ENCODE measurements around the gene CCDC24.

Gene CCDC24

GRCh38 chr1:44008259-44008658 lies 16.9 kb downstream of the CCDC24 start:
- no peak for DNase-seq (ENCODE audit: low read depth)
- TF ChIP-seq, protein P1, sequence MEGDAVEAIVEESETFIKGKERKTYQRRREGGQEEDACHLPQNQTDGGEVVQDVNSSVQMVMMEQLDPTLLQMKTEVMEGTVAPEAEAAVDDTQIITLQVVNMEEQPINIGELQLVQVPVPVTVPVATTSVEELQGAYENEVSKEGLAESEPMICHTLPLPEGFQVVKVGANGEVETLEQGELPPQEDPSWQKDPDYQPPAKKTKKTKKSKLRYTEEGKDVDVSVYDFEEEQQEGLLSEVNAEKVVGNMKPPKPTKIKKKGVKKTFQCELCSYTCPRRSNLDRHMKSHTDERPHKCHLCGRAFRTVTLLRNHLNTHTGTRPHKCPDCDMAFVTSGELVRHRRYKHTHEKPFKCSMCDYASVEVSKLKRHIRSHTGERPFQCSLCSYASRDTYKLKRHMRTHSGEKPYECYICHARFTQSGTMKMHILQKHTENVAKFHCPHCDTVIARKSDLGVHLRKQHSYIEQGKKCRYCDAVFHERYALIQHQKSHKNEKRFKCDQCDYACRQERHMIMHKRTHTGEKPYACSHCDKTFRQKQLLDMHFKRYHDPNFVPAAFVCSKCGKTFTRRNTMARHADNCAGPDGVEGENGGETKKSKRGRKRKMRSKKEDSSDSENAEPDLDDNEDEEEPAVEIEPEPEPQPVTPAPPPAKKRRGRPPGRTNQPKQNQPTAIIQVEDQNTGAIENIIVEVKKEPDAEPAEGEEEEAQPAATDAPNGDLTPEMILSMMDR (IDR thresholded peaks at IDR 0.05; ENCODE audit: low read length, missing control alignments) = no peak
- no peak overlapping the region for H3K4me3 ChIP-seq (replicated peaks; ENCODE audit: low read depth, low read length)

- TF ChIP-seq, protein P1 (IDR thresholded peaks at IDR 0.05; ENCODE audit: low read length, missing control alignments) = no peak
- H3K4me3 ChIP-seq (replicated peaks; ENCODE audit: low read depth, low read length) = no peak overlapping the region
- DNase-seq (ENCODE audit: low read depth) = no peak
These were observed 19.6 kb downstream of the CCDC24 start for GRCh38 chr1:44010935-44011471.

DNA sequence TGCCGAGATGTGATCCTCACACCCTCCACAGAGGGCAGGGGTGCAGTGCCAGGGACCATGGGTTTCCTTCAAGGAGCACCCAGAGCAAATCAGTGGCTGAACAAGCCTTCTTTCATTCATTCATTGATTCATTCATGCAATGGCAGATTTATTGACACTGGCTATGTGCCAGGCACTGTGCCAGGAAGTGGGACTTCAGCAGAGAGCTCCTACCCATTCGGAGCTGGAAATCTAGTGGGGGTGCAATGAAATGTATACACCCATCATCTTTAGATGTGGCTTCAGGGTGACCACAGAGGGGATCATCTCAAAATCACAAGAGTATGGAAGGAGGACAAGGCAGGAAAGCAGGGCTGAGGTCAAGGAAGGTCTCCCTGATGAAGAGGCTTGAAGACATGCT lies 21.0 kb downstream of the CCDC24 start:
- TF ChIP-seq, protein P1 (IDR thresholded peaks at IDR 0.05; ENCODE audit: low read length, missing control alignments) = no peak
- DNase-seq (ENCODE audit: low read depth) = no peak

DNA sequence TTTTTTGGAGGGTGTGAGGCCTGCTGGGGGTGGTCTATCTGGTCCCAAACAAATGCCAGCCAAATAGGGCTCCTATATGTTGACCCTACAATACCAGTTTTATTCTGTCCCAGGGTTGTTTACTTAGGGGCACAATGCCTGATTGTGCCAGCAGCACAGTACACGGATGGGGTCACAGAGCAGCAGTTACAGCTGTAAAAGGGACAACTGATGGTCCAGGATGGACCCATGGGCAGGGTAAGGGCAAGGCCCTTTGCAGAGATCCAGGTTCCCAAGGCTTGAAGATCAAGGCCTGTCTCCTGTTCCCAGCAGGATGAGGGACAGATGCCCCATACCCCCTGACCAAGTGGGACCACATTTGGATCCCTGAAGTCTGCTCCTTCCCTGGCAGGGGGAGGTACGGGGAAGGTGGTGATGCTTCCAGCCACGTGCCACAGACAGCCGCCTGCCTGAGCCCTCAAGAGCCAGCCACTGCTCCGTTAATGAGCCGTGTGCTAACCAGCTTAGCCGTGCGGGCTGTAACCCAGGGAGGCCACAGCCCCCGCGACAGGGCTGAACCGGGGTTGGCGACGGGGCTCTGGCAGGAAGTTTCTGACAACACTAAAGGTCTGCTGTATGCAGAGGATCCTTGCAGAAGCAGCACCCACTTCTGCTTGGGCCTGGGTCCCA lies 21.7 kb downstream of the CCDC24 start:
- no peak overlapping the region for H3K4me3 ChIP-seq (replicated peaks; ENCODE audit: low read depth, low read length)
- no peak for DNase-seq (ENCODE audit: low read depth)
- TF ChIP-seq, protein P1 (IDR thresholded peaks at IDR 0.05; ENCODE audit: low read length, missing control alignments) = no peak

More for the DNA sequence above, 21.0 kb downstream of the CCDC24 start:
- no peak overlapping the region for H3K4me3 ChIP-seq (replicated peaks; ENCODE audit: low read depth, low read length)

DNA sequence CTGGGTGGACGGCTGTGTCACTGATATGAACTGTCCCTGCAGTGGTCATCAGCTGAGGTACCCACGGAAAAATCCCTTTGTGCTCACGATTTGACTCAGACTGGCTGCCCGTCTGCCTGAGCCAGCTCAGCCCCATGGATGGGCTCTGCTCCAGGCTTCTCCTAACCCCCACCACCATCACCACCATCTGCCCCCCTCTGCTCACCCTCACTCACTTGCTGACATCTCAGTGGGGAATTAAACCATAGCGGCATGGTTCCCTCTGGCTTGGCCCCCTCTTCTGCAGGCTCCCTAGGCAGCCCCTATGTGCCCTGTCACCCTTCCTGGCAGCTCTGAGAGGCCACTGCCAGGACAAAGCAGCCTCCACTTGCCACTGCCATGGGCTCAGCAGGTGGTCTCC lies 22.6 kb downstream of the CCDC24 start:
- TF ChIP-seq, protein P1 (IDR thresholded peaks at IDR 0.05; ENCODE audit: low read length, missing control alignments) = no peak
- DNase-seq (ENCODE audit: low read depth) = no peak
- H3K4me3 ChIP-seq (replicated peaks; ENCODE audit: low read depth, low read length) = no peak overlapping the region

GRCh38 chr1:44014365-44015104 lies 23.1 kb downstream of the CCDC24 start:
- no peak overlapping the region for H3K4me3 ChIP-seq (replicated peaks; ENCODE audit: low read depth, low read length)
- TF ChIP-seq, protein P1 (IDR thresholded peaks at IDR 0.05; ENCODE audit: low read length, missing control alignments) = no peak
- DNase-seq (ENCODE audit: low read depth) = no peak
